T1000 (cell line): ENCODE measurements around the gene SNX33.
"Not testable (repeated sequence)": the region's sequence is repeated elsewhere in the genome, so short reads cannot be mapped to it uniquely, and the experiment has no call there.

Experiments
- DNase-seq: peaks from one replicate; lab custom pipeline; 2025; ENCODE audit warnings: mixed read lengths; lab: John Stamatoyannopoulos, UW

Gene SNX33, protein sequence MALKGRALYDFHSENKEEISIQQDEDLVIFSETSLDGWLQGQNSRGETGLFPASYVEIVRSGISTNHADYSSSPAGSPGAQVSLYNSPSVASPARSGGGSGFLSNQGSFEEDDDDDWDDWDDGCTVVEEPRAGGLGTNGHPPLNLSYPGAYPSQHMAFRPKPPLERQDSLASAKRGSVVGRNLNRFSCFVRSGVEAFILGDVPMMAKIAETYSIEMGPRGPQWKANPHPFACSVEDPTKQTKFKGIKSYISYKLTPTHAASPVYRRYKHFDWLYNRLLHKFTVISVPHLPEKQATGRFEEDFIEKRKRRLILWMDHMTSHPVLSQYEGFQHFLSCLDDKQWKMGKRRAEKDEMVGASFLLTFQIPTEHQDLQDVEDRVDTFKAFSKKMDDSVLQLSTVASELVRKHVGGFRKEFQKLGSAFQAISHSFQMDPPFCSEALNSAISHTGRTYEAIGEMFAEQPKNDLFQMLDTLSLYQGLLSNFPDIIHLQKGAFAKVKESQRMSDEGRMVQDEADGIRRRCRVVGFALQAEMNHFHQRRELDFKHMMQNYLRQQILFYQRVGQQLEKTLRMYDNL

DNA sequence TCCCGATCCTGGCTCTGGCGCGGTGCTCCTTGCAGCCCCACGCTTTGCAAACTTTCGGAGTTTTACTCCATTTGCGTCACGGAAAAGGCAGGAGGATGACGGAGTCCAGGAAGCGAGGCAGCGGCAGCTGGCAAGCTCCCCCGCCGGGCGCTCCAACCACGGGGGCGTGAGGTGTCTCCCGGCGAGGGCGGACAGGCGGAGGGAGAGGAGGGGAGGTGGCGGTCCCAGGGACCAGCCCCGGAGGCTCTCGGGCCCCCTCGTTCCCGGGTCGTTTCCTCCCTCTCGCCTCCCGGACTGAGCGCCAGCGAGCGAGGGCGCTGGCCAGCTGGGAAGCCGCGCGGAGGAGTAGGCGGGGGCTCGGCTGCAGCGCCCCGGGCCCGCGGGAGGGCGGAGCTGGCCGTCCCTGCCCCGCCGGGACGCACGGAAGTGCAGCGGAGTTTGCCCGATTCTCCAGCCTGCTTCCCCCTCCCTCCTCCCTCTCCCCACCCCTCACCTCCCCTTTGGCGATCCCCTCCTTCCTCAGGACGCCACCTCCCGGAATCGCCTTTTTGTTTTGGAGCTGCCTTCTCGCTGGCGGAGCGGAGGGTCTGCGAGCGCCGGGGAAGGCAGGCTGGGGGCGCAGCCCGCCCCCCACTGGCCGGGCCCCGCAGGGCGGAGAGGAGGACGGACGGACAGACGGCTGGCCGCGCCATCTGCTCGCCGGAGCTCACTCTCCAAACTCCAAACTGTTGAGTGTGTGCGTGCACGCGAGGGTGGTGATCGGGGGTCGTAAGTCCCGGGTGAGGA, at the start of gene SNX33:
SNX33 (plus strand) TSS at position 543 of the 786 bp plus-strand sequence. CDS start 1,191 bp downstream, outside the sequence.
- DNase-seq, result peak; percentile 53

DNA sequence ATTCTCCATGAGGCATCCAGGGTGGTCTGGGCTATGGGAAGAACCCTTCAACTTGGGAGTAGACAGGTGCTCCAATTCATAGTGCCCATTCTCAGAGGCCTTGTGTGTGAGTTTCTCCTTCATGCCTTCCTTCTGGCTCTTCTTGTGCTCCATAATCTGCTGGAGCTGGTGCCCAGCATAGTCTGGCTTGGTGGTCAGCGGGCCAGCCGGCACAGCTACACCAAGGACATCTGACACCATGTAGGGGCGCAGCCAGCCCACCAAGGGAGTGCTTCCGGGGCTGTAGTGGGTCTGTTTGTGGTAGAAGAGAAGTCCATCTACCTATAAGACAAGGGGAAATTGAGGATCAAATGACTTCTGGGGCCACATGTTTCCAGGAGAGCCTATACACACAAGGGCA, 49.4 kb upstream of the SNX33 start:
- DNase-seq, result no peak

DNA sequence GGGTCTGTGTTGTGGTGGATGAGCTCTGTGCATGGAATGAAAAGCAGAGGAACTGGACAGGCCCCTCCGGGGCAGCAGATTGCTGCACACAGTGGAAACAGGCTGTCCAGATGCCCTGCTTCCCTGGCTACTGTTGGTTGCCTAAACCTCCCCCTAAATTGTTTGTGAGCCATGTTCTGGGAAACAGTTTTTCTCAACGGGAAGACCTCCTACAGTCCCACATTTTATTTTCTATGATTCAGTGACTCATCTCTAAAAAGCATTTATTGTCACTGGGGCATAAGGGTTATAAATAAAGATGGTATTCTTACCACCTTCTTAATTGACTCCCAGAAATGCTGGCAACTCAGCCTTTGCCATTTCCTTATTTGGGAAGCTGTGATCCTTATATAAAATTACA, 48.3 kb upstream of the SNX33 start:
- DNase-seq, result no peak

DNA sequence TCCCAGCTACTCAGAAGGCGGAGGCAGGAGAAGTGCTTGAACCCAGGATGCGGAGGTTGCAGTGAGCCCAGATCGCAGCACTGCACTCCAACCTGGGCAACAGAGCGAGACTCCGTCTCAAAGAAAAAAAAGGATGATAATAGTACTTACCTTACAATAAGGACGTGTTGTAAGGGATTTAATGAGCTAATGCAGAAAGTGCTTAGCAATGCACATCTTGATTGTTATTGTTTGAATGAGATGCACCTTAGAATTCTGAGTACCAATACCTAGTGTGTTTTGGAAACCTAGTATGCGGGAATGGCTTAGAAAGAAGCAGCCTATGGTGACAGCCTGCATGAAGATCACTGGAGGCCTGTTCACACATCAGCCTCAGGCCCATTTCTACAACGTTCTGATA, 41.7 kb upstream of the SNX33 start:
- DNase-seq, result no peak

DNA sequence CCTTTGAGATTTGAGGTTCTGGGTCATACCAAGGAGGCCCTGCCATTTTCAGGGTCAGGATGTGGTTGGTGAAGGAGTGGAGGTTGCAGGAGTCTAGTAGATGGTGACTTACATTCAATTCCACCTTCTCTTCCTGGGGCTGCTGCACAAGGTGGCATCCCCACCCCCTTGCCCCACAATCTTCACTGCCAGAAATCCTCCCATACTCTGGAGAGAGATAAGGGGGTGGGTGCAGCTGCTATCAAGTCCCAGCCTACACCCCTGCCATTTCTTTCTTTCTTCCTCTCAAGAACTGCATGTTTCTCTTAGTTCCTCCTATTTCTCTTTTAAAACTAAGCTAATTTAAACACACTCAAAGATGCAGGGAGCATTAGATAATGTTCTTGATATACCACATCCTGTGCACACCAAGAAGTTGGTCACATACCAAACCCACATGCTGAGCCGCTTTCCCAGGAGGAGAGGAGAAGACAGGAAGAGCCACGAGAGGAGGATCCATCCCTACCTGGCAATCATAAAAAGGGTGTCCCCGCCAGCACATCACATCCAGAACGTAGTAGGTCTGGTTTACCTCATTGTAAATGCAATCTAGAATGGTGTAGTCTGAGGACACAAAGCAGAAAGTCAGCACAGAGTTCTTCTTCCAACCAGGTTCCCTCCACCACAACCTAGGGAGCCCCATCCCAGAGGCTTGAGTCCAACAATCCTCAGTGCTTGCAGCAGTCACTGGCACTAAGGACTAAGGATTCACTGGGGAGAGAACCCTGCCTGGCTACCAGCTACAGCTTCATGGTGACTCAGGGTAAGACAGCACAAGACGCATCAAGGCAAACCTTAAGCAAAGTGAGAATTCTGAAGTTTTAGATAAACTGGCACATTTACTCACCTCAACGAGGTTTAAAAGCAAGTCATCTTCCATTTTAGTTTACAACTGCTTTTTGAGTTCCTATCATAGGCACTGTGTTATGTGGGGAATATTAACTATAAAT, 40.7 kb upstream of the SNX33 start:
- no peak for DNase-seq

DNA sequence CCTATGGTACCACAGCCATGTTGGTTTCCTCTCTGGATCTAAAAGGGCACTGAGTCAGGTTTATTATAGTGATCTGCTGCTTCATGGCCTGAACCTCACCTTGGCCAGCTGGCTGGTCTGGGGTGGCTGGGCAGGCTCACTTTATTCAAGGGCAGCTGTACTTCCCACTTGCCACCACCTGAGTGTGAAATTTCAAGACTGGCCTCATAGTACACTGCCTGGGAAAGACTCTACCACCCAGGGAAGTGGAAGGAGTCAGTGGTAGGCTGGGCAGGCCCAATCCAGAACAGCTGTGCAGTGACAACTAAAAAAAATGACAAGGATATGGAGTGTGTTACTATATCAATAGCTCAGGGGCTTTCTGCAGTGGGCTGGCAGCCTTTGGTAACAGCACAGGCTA, 30.9 kb upstream of the SNX33 start:
- DNase-seq, result no peak

DNA sequence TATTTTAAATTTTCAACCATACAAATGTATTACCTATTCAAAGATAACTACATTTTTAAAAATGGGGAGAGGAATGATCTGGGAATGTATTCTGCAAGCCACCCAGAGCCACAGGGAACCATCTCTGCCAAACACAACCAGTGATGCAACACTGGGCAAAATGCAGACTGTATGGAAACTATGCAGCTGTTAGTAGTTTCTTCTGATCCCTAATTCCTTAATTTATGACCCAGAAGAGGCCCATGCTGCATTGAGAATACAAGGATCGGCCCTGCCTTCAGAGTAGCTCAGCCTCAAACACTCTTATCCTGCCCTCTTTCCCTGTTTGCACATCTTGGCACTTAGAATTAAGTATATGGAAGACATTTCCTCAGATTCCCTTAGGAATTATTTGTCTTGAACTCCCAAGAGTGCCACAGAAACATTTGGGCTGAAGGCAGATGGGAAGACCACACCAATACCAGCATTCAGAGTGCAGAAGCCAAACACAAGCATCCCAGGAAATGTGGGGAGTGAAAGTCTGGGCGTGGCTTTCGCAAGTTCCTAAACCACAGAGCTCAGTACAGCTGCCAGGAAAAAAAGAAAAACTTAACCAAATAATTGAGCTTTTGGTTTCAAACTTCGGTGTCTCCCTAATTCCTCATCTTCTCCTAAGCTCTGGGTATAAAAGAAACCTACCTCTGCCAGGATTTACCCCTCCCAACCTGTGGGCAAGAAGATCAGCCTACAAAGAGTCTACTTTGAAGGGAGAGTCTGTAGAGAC, 27.5 kb upstream of the SNX33 start:
- no peak for DNase-seq

DNA sequence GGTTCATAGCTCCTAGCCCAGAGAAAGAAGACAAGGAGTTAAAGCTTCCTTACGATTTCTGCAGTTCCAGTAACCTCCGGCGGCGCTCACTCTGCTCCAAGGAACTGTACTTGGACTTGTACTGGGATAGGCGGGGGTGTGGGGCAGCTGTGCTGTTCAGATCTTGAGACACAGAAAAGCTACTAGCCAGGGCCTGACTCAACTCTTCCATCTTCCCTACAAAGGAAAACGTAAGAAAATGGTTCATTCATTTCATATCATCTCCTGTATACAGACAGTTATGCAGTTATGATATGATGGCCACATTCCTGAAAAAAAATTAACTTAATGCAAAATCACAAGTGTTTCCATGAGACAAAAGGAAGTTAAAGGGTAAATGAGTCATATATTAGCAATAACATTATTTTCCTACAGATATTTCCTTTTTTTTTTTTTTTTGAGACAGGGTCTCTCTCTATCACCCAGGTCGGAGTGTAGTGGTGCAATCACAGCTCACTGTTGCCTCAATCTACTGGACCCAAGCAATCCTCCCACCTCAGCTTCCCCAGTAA, 26.8 kb upstream of the SNX33 start:
- DNase-seq, result no peak

- DNase-seq, result no peak
Observed at GRCh38 chr15:75622505-75622904, 25.2 kb upstream of the SNX33 start.

- peak; percentile 75 for DNase-seq
Observed at GRCh38 chr15:75625542-75626347, 22.0 kb upstream of the SNX33 start, which contains the start of gene SNUPN. SNUPN (minus strand) TSS chr15:75625725; CDS start chr15:75621051, 4,674 bp downstream.

DNA sequence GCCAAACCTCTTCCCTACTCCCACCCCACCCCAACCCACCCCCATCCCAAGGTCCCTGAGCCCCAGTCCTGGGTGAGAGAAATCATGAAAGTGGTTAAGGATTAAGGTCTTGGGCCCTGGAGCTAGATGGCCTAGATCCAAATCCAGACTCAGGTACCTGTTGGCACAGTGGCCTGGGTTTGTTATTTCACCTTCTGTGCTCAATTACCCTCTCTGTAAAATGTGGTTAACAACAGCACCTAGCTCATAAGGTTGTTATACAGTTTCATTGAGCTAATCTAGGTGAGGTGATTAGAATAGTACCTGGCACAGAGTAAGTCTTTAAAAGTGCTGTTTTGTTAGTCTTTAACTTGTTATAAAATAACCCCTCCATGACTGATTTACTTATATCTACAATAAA, 15.8 kb upstream of the SNX33 start:
- DNase-seq, result no peak

- DNase-seq, result not testable (repeated sequence)
Observed at GRCh38 chr15:75633922-75634321, 13.8 kb upstream of the SNX33 start.

GRCh38 chr15:75636026-75636425, 11.7 kb upstream of the SNX33 start:
- DNase-seq, result no peak

DNA sequence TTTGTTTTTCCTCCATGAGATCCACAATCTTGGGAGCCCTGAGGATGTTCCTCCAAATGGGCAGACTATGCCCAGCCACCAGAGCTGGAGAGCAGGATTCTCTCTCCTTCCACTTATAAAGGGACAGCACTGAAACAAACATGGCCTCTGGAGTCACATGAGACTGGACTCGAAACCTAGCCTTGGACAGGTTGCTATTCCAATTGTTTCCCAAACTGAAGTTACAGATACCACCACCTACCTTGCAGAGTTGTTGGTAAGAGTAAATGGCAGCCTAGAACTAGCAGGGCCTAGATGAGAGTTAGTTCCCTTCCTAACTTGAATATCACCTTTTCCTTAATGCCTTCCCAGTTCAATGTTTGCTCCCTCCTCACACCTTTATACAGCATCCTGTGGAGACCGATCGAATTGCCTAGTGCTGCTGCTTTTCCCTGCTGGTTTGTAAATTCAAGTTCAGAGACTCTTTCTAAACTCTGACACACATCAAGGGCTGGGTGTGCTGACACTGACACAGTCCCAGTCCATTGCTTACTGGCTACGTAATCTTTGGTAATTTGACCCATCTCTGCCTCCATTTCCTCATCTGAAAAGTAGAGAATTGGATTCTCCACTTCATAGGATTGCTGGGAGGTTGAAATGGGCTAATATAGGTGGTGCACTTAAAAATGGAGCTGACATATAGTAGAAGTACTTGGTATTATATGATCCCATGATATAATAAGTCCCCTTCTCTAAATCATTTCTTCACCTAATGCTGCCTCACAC, 10.3 kb upstream of the SNX33 start:
- no peak for DNase-seq

- no peak for DNase-seq
Observed at GRCh38 chr15:75639191-75639708, 8.5 kb upstream of the SNX33 start.

DNA sequence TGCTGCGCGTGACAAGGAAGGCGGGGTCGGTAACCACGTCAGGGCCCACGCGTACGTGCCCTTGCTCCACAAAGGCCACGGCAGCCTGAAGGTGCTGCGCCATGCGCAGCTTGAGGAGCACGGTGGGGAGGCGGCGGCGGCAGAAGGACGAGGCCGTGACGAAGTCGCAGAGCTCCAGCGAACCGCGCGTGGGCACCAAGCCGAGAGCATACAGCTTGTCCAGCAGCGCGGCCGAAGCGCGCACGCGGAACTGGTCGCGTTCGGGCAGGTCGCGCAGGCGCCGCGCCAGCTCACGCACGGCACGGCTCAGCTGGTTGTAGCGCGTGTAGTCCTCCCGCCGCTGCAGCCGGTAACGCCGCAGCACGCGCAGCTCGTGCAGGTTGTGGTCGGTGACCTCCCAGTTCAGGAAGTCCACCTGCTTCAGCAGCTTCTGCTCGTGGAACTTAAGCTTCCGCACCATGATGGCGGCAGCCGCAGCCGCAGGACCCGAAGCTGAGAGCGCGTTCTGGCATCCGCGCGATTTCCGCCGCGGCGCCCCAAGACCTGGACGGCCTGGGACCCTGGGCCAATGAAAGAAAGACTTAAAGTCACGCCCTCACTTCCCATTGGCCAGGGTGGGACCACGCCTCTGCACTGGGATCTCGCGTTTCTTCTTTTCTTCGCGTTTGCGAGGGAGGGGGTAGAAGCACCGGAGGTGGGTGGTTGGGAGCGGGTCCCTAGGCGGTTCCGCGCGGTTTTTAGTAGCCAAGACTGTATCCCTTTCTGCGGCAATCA, 7.8 kb upstream of the SNX33 start, which contains the start of gene IMP3:
IMP3 (minus strand) TSS at position 516 of the 774 bp plus-strand sequence; CDS start at position 460, 56 bp downstream.
- peak; percentile 85 for DNase-seq

- DNase-seq, result no peak
Observed at GRCh38 chr15:75640483-75641178, 7.1 kb upstream of the SNX33 start.
